ENCODE results near the gene APOH. TPM values are rescaled to one million over a fixed set of nuclear protein-coding genes. Genes with fewer than 3 reads are reported as not detected.

APOH gene
- total and polyA plus RNA-seq, 2 of the 13 experiments (the other 11 are each of a cell fraction or from before 2014, with no cell fraction given), result 4,846 to 5,748 TPM

GRCh38 chr17:66235377-66235994 is 6.3 kb upstream of the APOH start (continued):
- no peak for TF ChIP-seq ZBTB14 (CRISPR knock-in tag; IDR thresholded peaks at IDR 0.05)
- TF ChIP-seq ETS1 (CRISPR knock-in tag; IDR thresholded peaks at IDR 0.05), result no peak
- TF ChIP-seq U2AF2 (IDR thresholded peaks at IDR 0.05; ENCODE audit: low read depth, low read length), result no peak
- no peak for TF ChIP-seq RFX1 (IDR thresholded peaks at IDR 0.05)
- TF ChIP-seq UBTF (CRISPR knock-in tag; IDR thresholded peaks at IDR 0.05), result no peak
- no peak for TF ChIP-seq ZNF782 (CRISPR knock-in tag; IDR thresholded peaks at IDR 0.05; ENCODE audit: borderline replicate concordance)
- peak; percentile 98 for TF ChIP-seq ARID3A (IDR thresholded peaks at IDR 0.05; ENCODE audit: low read depth, low read length)
- TF ChIP-seq ZNF678 (CRISPR knock-in tag; IDR thresholded peaks at IDR 0.05), result no peak
- TF ChIP-seq HNF1A (IDR thresholded peaks at IDR 0.05; ENCODE audit: low read depth), result peak; percentile 92
- peak; percentile 53; the same call in 1 of the 2 replicates for TF ChIP-seq HNF1A (CRISPR knock-in tag; IDR thresholded peaks at IDR 0.05; ENCODE audit: borderline replicate concordance)
- TF ChIP-seq TEAD2 (CRISPR knock-in tag; IDR thresholded peaks at IDR 0.05), result no peak
- TF ChIP-seq BCL6 (CRISPR knock-in tag; IDR thresholded peaks at IDR 0.05), result peak; percentile 88
- TF ChIP-seq MED1 (CRISPR knock-in tag; IDR thresholded peaks at IDR 0.05), result peak; percentile 88
- TF ChIP-seq RARG (CRISPR knock-in tag; IDR thresholded peaks at IDR 0.05; ENCODE audit: low read depth), result no peak

Measured in HepG2 (cell line).